Measurements from ENCODE around the gene ZCCHC9. TPM values are rescaled to one million over a fixed set of nuclear protein-coding genes. Genes with fewer than 3 reads are reported as not detected.

The ZCCHC9 gene
- total RNA-seq, 2 donors from 2014 or later: 19.4 to 30.1 TPM

GRCh38 chr5:81313278-81313677 is 11.9 kb downstream of the ZCCHC9 start:
- Histone ChIP-seq H3K27me3 (replicated peaks; ENCODE audit: insufficient read depth) (no peaks in the 10 kb centered on the region), H3K4me1 (replicated peaks) (no peaks in the 10 kb centered on the region), H3K9me3 (no peaks in the 10 kb centered on the region), H3K36me3 (no peaks in the 10 kb centered on the region), H3K4me3 (no peak overlapping the region), H3K27ac (no peak overlapping the region)
- TF ChIP-seq CTCF (IDR thresholded peaks at IDR 0.05) (no peak), POLR2AphosphoS5 (IDR thresholded peaks at IDR 0.05) (no peak), POLR2A (IDR thresholded peaks at IDR 0.05) (no peak)
- intact Hi-C loops (cut with DNase I): no loop called here
- DNase-seq (ENCODE audit: low spot score): no peak

GRCh38 chr5:81313686-81314085 is 12.3 kb downstream of the ZCCHC9 start:
- H3K4me3 ChIP-seq: no peak overlapping the region
- 68% methylated on average over 3 of the region's 3 CpGs for WGBS
- TF ChIP-seq CTCF (IDR thresholded peaks at IDR 0.05): no peak
- TF ChIP-seq POLR2A (IDR thresholded peaks at IDR 0.05): no peak
- TF ChIP-seq POLR2AphosphoS5 (IDR thresholded peaks at IDR 0.05): no peak
- no peak for DNase-seq (ENCODE audit: low spot score)
- no peak overlapping the region for H3K27ac ChIP-seq
- no peaks in the 10 kb centered on the region for H3K4me1 ChIP-seq (replicated peaks)
- H3K27me3 ChIP-seq (replicated peaks; ENCODE audit: insufficient read depth): no peaks in the 10 kb centered on the region
- H3K36me3 ChIP-seq: no peaks in the 10 kb centered on the region
- no peaks in the 10 kb centered on the region for H3K9me3 ChIP-seq
- intact Hi-C loops (cut with DNase I): no loop called here

GRCh38 chr5:81314581-81314980 is 13.2 kb downstream of the ZCCHC9 start:
- Histone ChIP-seq H3K27me3 (replicated peaks; ENCODE audit: insufficient read depth) (no peaks in the 10 kb centered on the region), H3K36me3 (no peaks in the 10 kb centered on the region), H3K4me3 (no peak overlapping the region), H3K27ac (no peak overlapping the region), H3K9me3 (no peaks in the 10 kb centered on the region), H3K4me1 (replicated peaks) (no peaks in the 10 kb centered on the region)
- intact Hi-C loops (cut with DNase I): no loop called here
- no peak for DNase-seq (ENCODE audit: low spot score)
- no peak for TF ChIP-seq POLR2A (IDR thresholded peaks at IDR 0.05)
- no peak for TF ChIP-seq CTCF (IDR thresholded peaks at IDR 0.05)
- TF ChIP-seq POLR2AphosphoS5 (IDR thresholded peaks at IDR 0.05): no peak
- 92% methylated on average over 3 of the region's 3 CpGs for WGBS

- intact Hi-C loops (cut with DNase I): no loop called here
- Histone ChIP-seq H3K36me3 (no peaks in the 10 kb centered on the region), H3K4me1 (replicated peaks) (no peaks in the 10 kb centered on the region), H3K27me3 (replicated peaks; ENCODE audit: insufficient read depth) (no peaks in the 10 kb centered on the region), H3K4me3 (no peak overlapping the region), H3K9me3 (no peaks in the 10 kb centered on the region), H3K27ac (no peak overlapping the region)
- no peak for TF ChIP-seq POLR2AphosphoS5 (IDR thresholded peaks at IDR 0.05)
- TF ChIP-seq CTCF (IDR thresholded peaks at IDR 0.05): no peak
- no peak for TF ChIP-seq POLR2A (IDR thresholded peaks at IDR 0.05)
- no peak for DNase-seq (ENCODE audit: low spot score)
- WGBS: 83% methylated on average over 1 of the region's 1 CpG
Measured at GRCh38 chr5:81315336-81315735, 13.9 kb downstream of the ZCCHC9 start.

GRCh38 chr5:81315830-81316229 is 14.4 kb downstream of the ZCCHC9 start:
- no peak overlapping the region for H3K4me3 ChIP-seq
- no peaks in the 10 kb centered on the region for H3K9me3 ChIP-seq
- H3K4me1 ChIP-seq (replicated peaks): no peaks in the 10 kb centered on the region
- no peak for DNase-seq (ENCODE audit: low spot score)
- 84% methylated on average over 4 of the region's 4 CpGs for WGBS
- no peaks in the 10 kb centered on the region for H3K36me3 ChIP-seq
- H3K27me3 ChIP-seq (replicated peaks; ENCODE audit: insufficient read depth): no peaks in the 10 kb centered on the region
- TF ChIP-seq CTCF (IDR thresholded peaks at IDR 0.05) (no peak), POLR2AphosphoS5 (IDR thresholded peaks at IDR 0.05) (no peak), POLR2A (IDR thresholded peaks at IDR 0.05) (no peak)
- intact Hi-C loops (cut with DNase I): no loop called here
- H3K27ac ChIP-seq: no peak overlapping the region

Measured in prostate gland (tissue), 2 donors.